Stimulated activated CD8-positive, alpha-beta memory T cell treated with anti-CD3 and anti-CD28 coated beads, Interleukin-15, amount 100 ng/mL, for 4 hours (primary cell): Measurements from ENCODE around the gene NGEF.

Experiments used
- DNase-seq, 2 donors: peaks; one replicate each; pipeline ENCODE4 v3.0.0-alpha.2; 2020; ENCODE audit warnings: low read depth in 2 of 2

The NGEF gene

GRCh38 chr2:232973011-232973735 lies 39.9 kb downstream of the NGEF start:
- DNase-seq, result no peak

- no peak for DNase-seq
Measured at GRCh38 chr2:232971744-232972143, 41.3 kb downstream of the NGEF start.

- DNase-seq, result no peak
Measured at GRCh38 chr2:232970051-232970450, 43.0 kb downstream of the NGEF start.

GRCh38 chr2:232967474-232967873 lies 45.6 kb downstream of the NGEF start:
- no peak for DNase-seq

- no peak for DNase-seq
Measured at GRCh38 chr2:232966122-232966521, 46.9 kb downstream of the NGEF start.

- no peak for DNase-seq
Measured at GRCh38 chr2:232963913-232964312, 49.1 kb downstream of the NGEF start.

- DNase-seq, result no peak
Measured at GRCh38 chr2:232960862-232961261, 52.2 kb downstream of the NGEF start.

GRCh38 chr2:232959139-232959538 lies 53.9 kb downstream of the NGEF start:
- DNase-seq, result no peak

- no peak for DNase-seq
Measured at GRCh38 chr2:232957657-232958090, 55.4 kb downstream of the NGEF start.

GRCh38 chr2:232955856-232956255 lies 57.2 kb downstream of the NGEF start:
- DNase-seq, result no peak

GRCh38 chr2:232954691-232955090 lies 58.4 kb downstream of the NGEF start:
- DNase-seq, result no peak

GRCh38 chr2:232951891-232952290 lies 61.2 kb downstream of the NGEF start:
- no peak for DNase-seq

- DNase-seq, result no peak
Measured at GRCh38 chr2:232951181-232951580, 61.9 kb downstream of the NGEF start.

GRCh38 chr2:232950751-232951150 lies 62.3 kb downstream of the NGEF start:
- DNase-seq, result no peak

GRCh38 chr2:232949016-232949415 lies 64.0 kb downstream of the NGEF start:
- DNase-seq, result no peak

GRCh38 chr2:232942831-232943230 lies 70.2 kb downstream of the NGEF start:
- DNase-seq, result no peak

- DNase-seq, result no peak
Measured at GRCh38 chr2:232941912-232942594, 71.0 kb downstream of the NGEF start.

GRCh38 chr2:232941400-232941799 lies 71.7 kb downstream of the NGEF start:
- DNase-seq, result no peak

- DNase-seq, result no peak
Measured at GRCh38 chr2:232940724-232941123, 72.3 kb downstream of the NGEF start.

- DNase-seq, result no peak
Measured at GRCh38 chr2:232937278-232937906, 75.7 kb downstream of the NGEF start.

GRCh38 chr2:232931636-232932035 lies 81.4 kb downstream of the NGEF start:
- DNase-seq, result no peak

GRCh38 chr2:232930059-232930400 lies 83.0 kb downstream of the NGEF start:
- no peak for DNase-seq
